ENCODE results near the gene MAP3K4.

MAP3K4 gene

GRCh38 chr6:160998217-160998616 is 6.6 kb downstream of the MAP3K4 start:
- POLR2A ChIA-PET: interaction anchor here (1.0 kb wide), 1 partner anchor 276 kb away, joined by 3 read pairs; the partner anchor contains the start of gene AGPAT4

GRCh38 chr6:160998766-160999165 is 7.2 kb downstream of the MAP3K4 start:
- TF ChIP-seq ARNT (IDR thresholded peaks at IDR 0.05) (no peak), FOXA1 (IDR thresholded peaks at IDR 0.05) (no peak), BHLHE40 (IDR thresholded peaks at IDR 0.05; ENCODE audit: borderline replicate concordance) (no peak), SUZ12 (IDR thresholded peaks at IDR 0.05) (no peak), LEF1 (IDR thresholded peaks at IDR 0.05; ENCODE audit: borderline replicate concordance) (no peak), HDGF (IDR thresholded peaks at IDR 0.05; ENCODE audit: borderline replicate concordance) (no peak), SP1 (IDR thresholded peaks at IDR 0.05) (no peak), CTBP1 (IDR thresholded peaks at IDR 0.05; ENCODE audit: borderline replicate concordance) (no peak), L3MBTL2 (conservative IDR thresholded peaks at IDR 0.05) (no peak), NFRKB (IDR thresholded peaks at IDR 0.05) (no peak), ELF4 (IDR thresholded peaks at IDR 0.05) (no peak), FOXK2 (IDR thresholded peaks at IDR 0.05) (no peak), TARDBP (IDR thresholded peaks at IDR 0.05) (no peak), FOXM1 (IDR thresholded peaks at IDR 0.05; ENCODE audit: borderline replicate concordance) (no peak), PKNOX1 (IDR thresholded peaks at IDR 0.05) (no peak), ZNF384 (IDR thresholded peaks at IDR 0.05) (no peak)
- no peak for DNase-seq (ENCODE audit: extremely low spot score)
- ChIA-PET POLR2A (interaction anchor here (1.0 kb wide), 1 partner anchor 275 kb away, joined by 3 read pairs; the partner anchor contains the start of gene AGPAT4), CTCF (no interaction called here)

More at GRCh38 chr6:160998217-160998616, 6.6 kb downstream of the MAP3K4 start:
- CTCF ChIA-PET: no interaction called here
- TF ChIP-seq ZNF384 (IDR thresholded peaks at IDR 0.05): no peak
- no peak for TF ChIP-seq SUZ12 (IDR thresholded peaks at IDR 0.05)
- no peak for TF ChIP-seq NFRKB (IDR thresholded peaks at IDR 0.05)
- TF ChIP-seq FOXK2 (IDR thresholded peaks at IDR 0.05): no peak
- TF ChIP-seq ARNT (IDR thresholded peaks at IDR 0.05): no peak
- TF ChIP-seq FOXA1 (IDR thresholded peaks at IDR 0.05): no peak
- no peak for TF ChIP-seq PKNOX1 (IDR thresholded peaks at IDR 0.05)
- no peak for TF ChIP-seq ELF4 (IDR thresholded peaks at IDR 0.05)
- TF ChIP-seq HDGF (IDR thresholded peaks at IDR 0.05; ENCODE audit: borderline replicate concordance): no peak
- TF ChIP-seq LEF1 (IDR thresholded peaks at IDR 0.05; ENCODE audit: borderline replicate concordance): no peak
- no peak for TF ChIP-seq CTBP1 (IDR thresholded peaks at IDR 0.05; ENCODE audit: borderline replicate concordance)
- no peak for TF ChIP-seq SP1 (IDR thresholded peaks at IDR 0.05)
- no peak for TF ChIP-seq FOXM1 (IDR thresholded peaks at IDR 0.05; ENCODE audit: borderline replicate concordance)
- no peak for TF ChIP-seq TARDBP (IDR thresholded peaks at IDR 0.05)
- TF ChIP-seq BHLHE40 (IDR thresholded peaks at IDR 0.05; ENCODE audit: borderline replicate concordance): no peak
- no peak for DNase-seq (ENCODE audit: extremely low spot score)

DNA sequence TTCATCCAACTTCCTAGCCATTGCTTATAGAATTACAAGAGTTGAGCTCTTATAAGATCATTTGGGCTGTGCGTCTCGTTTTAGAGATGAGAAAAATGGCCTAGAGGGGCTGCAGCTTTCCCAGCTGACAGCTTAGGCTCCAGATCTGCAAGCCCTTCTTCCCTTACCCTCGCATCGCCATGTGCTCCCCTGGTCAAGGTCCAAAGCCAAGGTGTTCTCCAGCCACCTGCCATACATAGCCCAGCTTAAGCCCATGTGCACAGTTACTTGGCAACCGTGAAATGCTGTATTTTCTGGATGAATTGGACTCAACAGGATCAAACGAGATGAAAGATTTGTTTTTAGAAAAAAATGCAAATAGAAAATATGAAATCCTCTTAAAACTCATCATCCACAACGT is 7.9 kb downstream of the MAP3K4 start:
- DNase-seq (ENCODE audit: extremely low spot score): no peak
- CTCF ChIA-PET: no interaction called here
- POLR2A ChIA-PET: interaction anchor here (1.0 kb wide), 1 partner anchor 275 kb away, joined by 3 read pairs; the partner anchor contains the start of gene AGPAT4
- TF ChIP-seq ZNF384 (IDR thresholded peaks at IDR 0.05): no peak
- no peak for TF ChIP-seq ARNT (IDR thresholded peaks at IDR 0.05)
- TF ChIP-seq NFRKB (IDR thresholded peaks at IDR 0.05): no peak

- POLR2A ChIA-PET: no interaction called here
- CTCF ChIA-PET: interaction anchor here (1.8 kb wide), 1 partner anchor 8 kb away, joined by 8 read pairs; no protein-coding TSS in a partner anchor
- no peak for DNase-seq (ENCODE audit: extremely low spot score)
- TF ChIP-seq FOXM1 (IDR thresholded peaks at IDR 0.05; ENCODE audit: borderline replicate concordance) (no peak), PKNOX1 (IDR thresholded peaks at IDR 0.05) (no peak), TARDBP (IDR thresholded peaks at IDR 0.05) (no peak), FOXA1 (IDR thresholded peaks at IDR 0.05) (no peak), ELF4 (IDR thresholded peaks at IDR 0.05) (no peak), SUZ12 (IDR thresholded peaks at IDR 0.05) (no peak), NFRKB (IDR thresholded peaks at IDR 0.05) (no peak), ARNT (IDR thresholded peaks at IDR 0.05) (no peak)
These were observed 9.1 kb downstream of the MAP3K4 start for GRCh38 chr6:161000632-161001031.

DNA sequence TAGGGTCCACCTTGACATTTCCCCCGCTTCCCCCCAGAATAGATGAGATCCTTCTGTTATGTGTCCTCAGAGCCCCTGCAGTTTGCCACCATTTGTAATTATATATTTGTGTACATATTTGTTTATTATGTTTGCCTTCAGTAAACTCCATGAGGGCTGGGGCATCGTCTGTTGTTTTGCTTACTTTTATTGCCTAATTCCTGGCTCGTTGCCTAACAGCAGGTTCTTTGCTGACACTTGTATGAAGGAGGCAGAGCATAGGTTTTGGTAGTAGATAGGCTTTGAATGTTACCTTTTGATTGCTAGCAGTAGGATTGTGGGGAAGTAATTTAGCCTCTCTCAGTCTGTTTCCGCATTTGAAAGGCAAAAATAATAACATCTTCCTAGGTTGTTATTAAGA is 9.9 kb downstream of the MAP3K4 start:
- POLR2A ChIA-PET: no interaction called here
- DNase-seq (ENCODE audit: extremely low spot score): no peak
- CTCF ChIA-PET: interaction anchor here (1.8 kb wide), 1 partner anchor 9 kb away, joined by 8 read pairs; no protein-coding TSS in a partner anchor
- TF ChIP-seq ARNT (IDR thresholded peaks at IDR 0.05) (no peak), LEF1 (IDR thresholded peaks at IDR 0.05; ENCODE audit: borderline replicate concordance) (no peak), ELF4 (IDR thresholded peaks at IDR 0.05) (no peak), FOXA1 (IDR thresholded peaks at IDR 0.05) (no peak), SUZ12 (IDR thresholded peaks at IDR 0.05) (no peak), CTBP1 (IDR thresholded peaks at IDR 0.05; ENCODE audit: borderline replicate concordance) (no peak), SP1 (IDR thresholded peaks at IDR 0.05) (no peak), L3MBTL2 (conservative IDR thresholded peaks at IDR 0.05) (no peak), ZNF384 (IDR thresholded peaks at IDR 0.05) (no peak), FOXK2 (IDR thresholded peaks at IDR 0.05) (no peak), PKNOX1 (IDR thresholded peaks at IDR 0.05) (no peak)

DNA sequence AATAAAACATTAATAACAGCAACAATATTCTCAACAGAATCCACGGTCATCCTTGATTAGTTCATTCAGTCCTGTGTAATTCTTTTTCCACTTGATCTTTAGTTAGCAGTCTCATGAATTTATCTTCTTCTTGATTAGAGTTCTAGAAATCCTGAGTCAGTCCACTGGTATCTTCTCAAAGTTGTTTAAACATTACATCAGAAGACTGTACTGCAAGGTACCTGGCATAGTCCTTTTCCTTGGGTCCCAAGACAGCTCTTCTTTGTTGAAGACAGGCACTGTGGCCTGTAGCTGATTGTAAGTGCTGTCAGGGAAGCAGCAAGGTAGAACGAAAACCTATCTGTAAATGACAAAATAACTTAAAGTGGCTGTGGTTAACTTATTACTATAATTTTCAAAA is 11.8 kb downstream of the MAP3K4 start:
- ChIA-PET POLR2A (no interaction called here), CTCF (no interaction called here)
- TF ChIP-seq BHLHE40 (IDR thresholded peaks at IDR 0.05; ENCODE audit: borderline replicate concordance) (no peak), FOXA1 (IDR thresholded peaks at IDR 0.05) (no peak), ARNT (IDR thresholded peaks at IDR 0.05) (no peak), FOXM1 (IDR thresholded peaks at IDR 0.05; ENCODE audit: borderline replicate concordance) (no peak), CTBP1 (IDR thresholded peaks at IDR 0.05; ENCODE audit: borderline replicate concordance) (no peak), PKNOX1 (IDR thresholded peaks at IDR 0.05) (no peak), ELF4 (IDR thresholded peaks at IDR 0.05) (no peak), TARDBP (IDR thresholded peaks at IDR 0.05) (no peak)
- no peak for DNase-seq (ENCODE audit: extremely low spot score)
